NOMO-1 treated with DMSO at 0.1 percent for 48 hours (cell line): ENCODE results near the gene ITPKB.

ENCODE experiments used
- DNase-seq: peaks from one replicate; lab custom pipeline; 2025; ENCODE audit not compliant: unreplicated experiment; lab: John Stamatoyannopoulos, UW

ITPKB gene

GRCh38 chr1:226586116-226586515 lies 153.0 kb downstream of the ITPKB start:
- DNase-seq = no peak

DNA sequence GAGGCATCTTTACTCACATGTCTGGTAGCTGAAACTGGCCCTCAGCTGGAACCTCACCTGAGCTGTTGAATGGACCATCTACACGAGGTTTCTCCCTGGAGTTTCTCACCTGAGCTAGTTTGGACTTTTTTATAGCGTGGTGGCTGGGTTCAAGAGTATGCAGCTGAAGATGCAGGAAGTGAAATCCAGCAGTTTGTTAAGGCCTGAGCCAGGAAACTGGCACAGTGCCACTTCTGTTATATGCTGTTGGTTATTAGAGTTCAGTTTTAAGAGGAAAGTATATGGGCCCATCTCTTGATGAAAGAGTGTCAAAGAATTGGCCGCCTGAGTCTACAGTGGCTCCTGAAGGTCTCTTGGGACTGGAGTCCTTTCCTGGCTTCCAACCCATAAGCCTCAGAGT lies 154.9 kb downstream of the ITPKB start:
- DNase-seq = no peak

- DNase-seq = no peak
Measured at GRCh38 chr1:226582966-226583365, 156.1 kb downstream of the ITPKB start.
